Mesodermal cell (in vitro differentiated cells): ENCODE data around the gene SREBF1.

ENCODE experiments used
- H3K27ac ChIP-seq: 2 replicates; pipeline ENCODE4 v1.7.0; 2013; ENCODE audit warnings: mild to moderate bottlenecking, low read depth, low read length, moderate library complexity; ENCODE audit not compliant: severe bottlenecking
- H3K36me3 ChIP-seq: 2 replicates; pipeline ENCODE4 v1.7.1; 2013; ENCODE audit warnings: mild to moderate bottlenecking, low read length, moderate library complexity; ENCODE audit not compliant: control insufficient read depth, insufficient read depth
- H3K4me1 ChIP-seq: one replicate; pipeline ENCODE4 v1.7.1; 2013; ENCODE audit warnings: mild to moderate bottlenecking, low read length; ENCODE audit not compliant: insufficient read depth, control insufficient read depth, poor library complexity, severe bottlenecking
- H3K4me3 ChIP-seq: 2 replicates; pipeline ENCODE4 v1.7.0; 2013; ENCODE audit warnings: low read length, control low read depth, mild to moderate bottlenecking; ENCODE audit not compliant: insufficient read depth, poor library complexity, severe bottlenecking; ENCODE audit errors: extremely low read depth
- H3K9me3 ChIP-seq: 2 replicates; pipeline ENCODE4 v1.7.1; 2013; ENCODE audit warnings: mild to moderate bottlenecking, low read length, moderate library complexity; ENCODE audit not compliant: control insufficient read depth
- WGBS, 2 experiments: methylation state at CpG; one replicate each; pipeline ENCODE4 v1.1.5; 2013; ENCODE audit warnings: missing lambda C conversion rate in 2 of 2; ENCODE audit not compliant: insufficient coverage in 2 of 2; 5-methylcytosine and 5-hydroxymethylcytosine counted together

The SREBF1 gene

GRCh38 chr17:17763734-17764133 is 73.1 kb downstream of the SREBF1 start:
- 96 to 100% methylated on average over 3 to 4 of the region's 5 CpGs for WGBS, 2 experiments
- Histone ChIP-seq H3K4me3 (no peak overlapping the region), H3K4me1 (peaks cover 11% of the 10 kb centered on the region), H3K36me3 (peaks cover 28% of the 10 kb centered on the region), H3K9me3 (no peaks in the 10 kb centered on the region), H3K27ac (no peak overlapping the region)

GRCh38 chr17:17763136-17763535 is 73.7 kb downstream of the SREBF1 start:
- Histone ChIP-seq H3K4me3 (no peak overlapping the region), H3K27ac (no peak overlapping the region), H3K9me3 (no peaks in the 10 kb centered on the region), H3K36me3 (peaks cover 28% of the 10 kb centered on the region), H3K4me1 (peaks cover 11% of the 10 kb centered on the region)
- 81 to 84% methylated on average over 7 to 8 of the region's 9 CpGs for WGBS, 2 experiments

GRCh38 chr17:17762744-17763105 is 74.1 kb downstream of the SREBF1 start:
- H3K4me1 ChIP-seq = peaks cover 11% of the 10 kb centered on the region
- peaks cover 31% of the 10 kb centered on the region for H3K36me3 ChIP-seq
- no peak overlapping the region for H3K4me3 ChIP-seq
- no peak overlapping the region for H3K27ac ChIP-seq
- no peaks in the 10 kb centered on the region for H3K9me3 ChIP-seq
- 75 to 77% methylated on average over 4 of the region's 5 CpGs for WGBS, 2 experiments
